ENCODE results near the gene C2CD2L. TPM values are rescaled to one million over a fixed set of nuclear protein-coding genes. Genes with fewer than 3 reads are reported as not detected.

The C2CD2L gene
- total and polyA plus RNA-seq, 2 of the 13 experiments (the other 11 are each of a cell fraction or from before 2014, with no cell fraction given), result 3.7 to 5.5 TPM

- TF ChIP-seq CC2D1A (CRISPR knock-in tag; IDR thresholded peaks at IDR 0.05) (0 out of 2 replicates have a peak, but pooled peaks have one; percentile 60), ADNP (CRISPR knock-in tag; IDR thresholded peaks at IDR 0.05) (no peak), SETDB1 (CRISPR knock-in tag; IDR thresholded peaks at IDR 0.05; ENCODE audit: borderline replicate concordance) (no peak), LBX2 (CRISPR knock-in tag; IDR thresholded peaks at IDR 0.05; ENCODE audit: borderline replicate concordance) (no peak), KAT7 (CRISPR knock-in tag; IDR thresholded peaks at IDR 0.05; ENCODE audit: borderline replicate concordance) (0 out of 2 replicates have a peak, but pooled peaks have one; percentile 57), ZMYM2 (CRISPR knock-in tag; IDR thresholded peaks at IDR 0.05) (no peak), ZNF816 (CRISPR knock-in tag; IDR thresholded peaks at IDR 0.05; ENCODE audit: borderline replicate concordance) (no peak), KLF12 (CRISPR knock-in tag; IDR thresholded peaks at IDR 0.05; ENCODE audit: borderline replicate concordance) (no peak), ZFAT (CRISPR knock-in tag; conservative IDR thresholded peaks at IDR 0.05) (no peak), FOXO1 (CRISPR knock-in tag; IDR thresholded peaks at IDR 0.05) (peak; percentile 48; the same call in 1 of the 2 replicates), JARID2 (CRISPR knock-in tag; IDR thresholded peaks at IDR 0.05; ENCODE audit: insufficient replicate concordance) (no peak), TBL1XR1 (IDR thresholded peaks at IDR 0.05; ENCODE audit: borderline replicate concordance, low read length, partially characterized antibody) (peak; percentile 47), ZNF317 (CRISPR knock-in tag; IDR thresholded peaks at IDR 0.05) (peak; percentile 24; the same call in 1 of the 2 replicates), TIGD3 (CRISPR knock-in tag; IDR thresholded peaks at IDR 0.05; ENCODE audit: borderline replicate concordance) (no peak), ZNF598 (CRISPR knock-in tag; IDR thresholded peaks at IDR 0.05; ENCODE audit: borderline replicate concordance) (no peak), IRF1 (CRISPR knock-in tag; IDR thresholded peaks at IDR 0.05; ENCODE audit: low read depth) (no peak), NCOA1 (CRISPR knock-in tag; IDR thresholded peaks at IDR 0.05) (no peak), SALL1 (CRISPR knock-in tag; IDR thresholded peaks at IDR 0.05) (peak; percentile 67; the same call in 1 of the 2 replicates), ZNF17 (CRISPR knock-in tag; IDR thresholded peaks at IDR 0.05) (no peak), ZNF569 (CRISPR knock-in tag; IDR thresholded peaks at IDR 0.05; ENCODE audit: borderline replicate concordance) (no peak), RBM39 (IDR thresholded peaks at IDR 0.05; ENCODE audit: low read depth, low read length, poor library complexity, severe bottlenecking) (no peak), ZNF230 (CRISPR knock-in tag; IDR thresholded peaks at IDR 0.05) (0 out of 2 replicates have a peak, but pooled peaks have one; percentile 24), ZNF10 (CRISPR knock-in tag; IDR thresholded peaks at IDR 0.05; ENCODE audit: borderline replicate concordance, low read depth) (no peak), HOXD1 (CRISPR knock-in tag; IDR thresholded peaks at IDR 0.05) (no peak), ZNF543 (CRISPR knock-in tag; IDR thresholded peaks at IDR 0.05) (no peak)
- TF ChIP-seq, protein P1, sequence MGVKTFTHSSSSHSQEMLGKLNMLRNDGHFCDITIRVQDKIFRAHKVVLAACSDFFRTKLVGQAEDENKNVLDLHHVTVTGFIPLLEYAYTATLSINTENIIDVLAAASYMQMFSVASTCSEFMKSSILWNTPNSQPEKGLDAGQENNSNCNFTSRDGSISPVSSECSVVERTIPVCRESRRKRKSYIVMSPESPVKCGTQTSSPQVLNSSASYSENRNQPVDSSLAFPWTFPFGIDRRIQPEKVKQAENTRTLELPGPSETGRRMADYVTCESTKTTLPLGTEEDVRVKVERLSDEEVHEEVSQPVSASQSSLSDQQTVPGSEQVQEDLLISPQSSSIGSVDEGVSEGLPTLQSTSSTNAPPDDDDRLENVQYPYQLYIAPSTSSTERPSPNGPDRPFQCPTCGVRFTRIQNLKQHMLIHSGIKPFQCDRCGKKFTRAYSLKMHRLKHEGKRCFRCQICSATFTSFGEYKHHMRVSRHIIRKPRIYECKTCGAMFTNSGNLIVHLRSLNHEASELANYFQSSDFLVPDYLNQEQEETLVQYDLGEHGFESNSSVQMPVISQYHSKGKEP (CRISPR knock-in tag; IDR thresholded peaks at IDR 0.05), result peak; percentile 33; the same call in 1 of the 2 replicates
Observed at GRCh38 chr11:119067371-119068222, 39.5 kb upstream of the C2CD2L start, which contains the start of gene VPS11 (continued).

Data from HepG2 (cell line).